IMR-90 (cell line): Measurements from ENCODE around the gene MCTP1.

ENCODE experiments used
- BHLHE40 ChIP-seq: fragments of 150-350 bp; IDR thresholded peaks from 2 replicates; pipeline ENCODE4 v1.6.1; 2016; ENCODE audit warnings: mild to moderate bottlenecking, low read depth, low read length
- CTCF ChIP-seq: conservative IDR thresholded peaks from 2 replicates; pipeline ENCODE4 v1.5.1; 2012; ENCODE audit warnings: mild to moderate bottlenecking, low read depth, low read length, improper control_type of control experiment
- NFE2L2 ChIP-seq: fragments of 150-350 bp; IDR thresholded peaks from 2 replicates; pipeline ENCODE4 v1.6.1; 2016; ENCODE audit warnings: low read depth, mild to moderate bottlenecking, low read length
- POLR2A ChIP-seq: IDR thresholded peaks from 2 replicates; pipeline ENCODE4 v1.6.1; 2012; ENCODE audit warnings: mild to moderate bottlenecking, low read depth, low read length
- RFX5 ChIP-seq: IDR thresholded peaks from 2 replicates; pipeline ENCODE4 v1.8.0; 2012; ENCODE audit warnings: low read depth, mild to moderate bottlenecking, low read length, moderate library complexity

- TF ChIP-seq CTCF (no peak), POLR2A (no peak), RFX5 (no peak), BHLHE40 (no peak), NFE2L2 (no peak)
Observed at GRCh38 chr5:95298651-95299050, 13.8 kb upstream of the MCTP1 start.
